Measurements from ENCODE around the gene ABHD14A.
"Not testable (repeated sequence)": the region's sequence is repeated elsewhere in the genome, so short reads cannot be mapped to it uniquely, and the experiment has no call there.

Gene ABHD14A

GRCh38 chr3:51974963-51975851, at the start of gene ABHD14A:
ABHD14A (plus strand) TSS chr3:51975064; CDS start chr3:51975136, 72 bp downstream.
- peak; percentile 90 for DNase-seq

GRCh38 chr3:51927061-51927977, 47.5 kb upstream of the ABHD14A start:
- no peak for DNase-seq

- DNase-seq, result no peak
Measured at GRCh38 chr3:51928438-51928837, 46.4 kb upstream of the ABHD14A start.

- DNase-seq, result not testable (repeated sequence)
Measured at GRCh38 chr3:51928981-51929380, 45.9 kb upstream of the ABHD14A start.

GRCh38 chr3:51929420-51930003, 45.4 kb upstream of the ABHD14A start:
- DNase-seq, result no peak

GRCh38 chr3:51930439-51930838, 44.4 kb upstream of the ABHD14A start:
- no peak for DNase-seq

GRCh38 chr3:51931756-51932155, 43.1 kb upstream of the ABHD14A start:
- DNase-seq, result no peak

GRCh38 chr3:51932471-51933370, 42.1 kb upstream of the ABHD14A start:
- DNase-seq, result no peak

- no peak for DNase-seq
Measured at GRCh38 chr3:51933471-51934138, 41.3 kb upstream of the ABHD14A start.

- no peak for DNase-seq
Measured at GRCh38 chr3:51934139-51934850, 40.6 kb upstream of the ABHD14A start.

- no peak for DNase-seq
Measured at GRCh38 chr3:51934991-51935885, 39.6 kb upstream of the ABHD14A start.

GRCh38 chr3:51935886-51936755, 38.7 kb upstream of the ABHD14A start:
- DNase-seq, result no peak

- no peak for DNase-seq
Measured at GRCh38 chr3:51937014-51937413, 37.9 kb upstream of the ABHD14A start.

GRCh38 chr3:51937611-51938450, 37.0 kb upstream of the ABHD14A start:
- no peak for DNase-seq

- no peak for DNase-seq
Measured at GRCh38 chr3:51938780-51939425, 36.0 kb upstream of the ABHD14A start.

GRCh38 chr3:51940648-51941462, 34.0 kb upstream of the ABHD14A start:
- no peak for DNase-seq
